ENCODE data around the gene COL25A1. TPM values are rescaled to one million over a fixed set of nuclear protein-coding genes. Genes with fewer than 3 reads are reported as not detected.

COL25A1 gene
- total and polyA plus RNA-seq, 2 experiments from 2014 or later, result 0.28 to 1.9 TPM

GRCh38 chr4:108965016-108965415 is 337.4 kb downstream of the COL25A1 start:
- H2AFZ ChIP-seq, result no peak overlapping the region
- WGBS (ENCODE audit: low lambda C conversion rate, missing lambda C conversion rate), result 50% methylated on average over 2 of the region's 2 CpGs
- DNase-seq (ENCODE audit: low spot score), result no peak

GRCh38 chr4:108963910-108964309 is 338.5 kb downstream of the COL25A1 start:
- TF ChIP-seq CTCF (IDR thresholded peaks at IDR 0.05; ENCODE audit: poor library complexity) (no peak), EZH2phosphoT487 (IDR thresholded peaks at IDR 0.05; ENCODE audit: low read depth, severe bottlenecking, unreplicated experiment) (no peak), EZH2 (IDR thresholded peaks at IDR 0.05; ENCODE audit: borderline replicate concordance) (no peak)
- no peaks in the 10 kb centered on the region for H3K36me3 ChIP-seq (replicated peaks; ENCODE audit: insufficient read depth, low read depth)
- H3K27me3 ChIP-seq, result no peaks in the 10 kb centered on the region
- H3K4me2 ChIP-seq, result no peak overlapping the region
- no peaks in the 10 kb centered on the region for H3K4me1 ChIP-seq (ENCODE audit: insufficient read depth)
- H2AFZ ChIP-seq, result no peak overlapping the region
- H3K27ac ChIP-seq, result no peak overlapping the region
- no peak for DNase-seq (ENCODE audit: low spot score)
- no peaks in the 10 kb centered on the region for H3K79me2 ChIP-seq
- H3K4me3 ChIP-seq, result no peak overlapping the region
- no peaks in the 10 kb centered on the region for H3K9me2 ChIP-seq (replicated peaks; ENCODE audit: insufficient read depth)
- WGBS (ENCODE audit: low lambda C conversion rate, missing lambda C conversion rate), result 93% methylated on average over 1 of the region's 1 CpG
- H4K20me1 ChIP-seq (ENCODE audit: insufficient read depth, poor library complexity, severe bottlenecking), result no peaks in the 10 kb centered on the region
- H3K9me3 ChIP-seq (ENCODE audit: low read depth), result no peaks in the 10 kb centered on the region

More at GRCh38 chr4:108965016-108965415, 337.4 kb downstream of the COL25A1 start:
- H3K27me3 ChIP-seq, result no peaks in the 10 kb centered on the region
- TF ChIP-seq CTCF (IDR thresholded peaks at IDR 0.05; ENCODE audit: poor library complexity), result no peak
- no peak for TF ChIP-seq EZH2phosphoT487 (IDR thresholded peaks at IDR 0.05; ENCODE audit: low read depth, severe bottlenecking, unreplicated experiment)
- no peak for TF ChIP-seq EZH2 (IDR thresholded peaks at IDR 0.05; ENCODE audit: borderline replicate concordance)
- no peaks in the 10 kb centered on the region for H3K9me3 ChIP-seq (ENCODE audit: low read depth)
- no peak overlapping the region for H3K4me3 ChIP-seq
- H4K20me1 ChIP-seq (ENCODE audit: insufficient read depth, poor library complexity, severe bottlenecking), result no peaks in the 10 kb centered on the region
- H3K36me3 ChIP-seq (replicated peaks; ENCODE audit: insufficient read depth, low read depth), result no peaks in the 10 kb centered on the region
- H3K4me1 ChIP-seq (ENCODE audit: insufficient read depth), result no peaks in the 10 kb centered on the region
- H3K4me2 ChIP-seq, result no peak overlapping the region
- H3K27ac ChIP-seq, result no peak overlapping the region
- H3K9me2 ChIP-seq (replicated peaks; ENCODE audit: insufficient read depth), result no peaks in the 10 kb centered on the region
- H3K79me2 ChIP-seq, result no peaks in the 10 kb centered on the region

- Histone ChIP-seq H3K9me2 (replicated peaks; ENCODE audit: insufficient read depth) (no peaks in the 10 kb centered on the region), H3K27ac (no peak overlapping the region), H3K36me3 (replicated peaks; ENCODE audit: insufficient read depth, low read depth) (no peaks in the 10 kb centered on the region), H3K27me3 (no peaks in the 10 kb centered on the region), H3K9me3 (ENCODE audit: low read depth) (no peaks in the 10 kb centered on the region), H3K4me1 (ENCODE audit: insufficient read depth) (no peaks in the 10 kb centered on the region), H4K20me1 (ENCODE audit: insufficient read depth, poor library complexity, severe bottlenecking) (no peaks in the 10 kb centered on the region), H3K79me2 (no peaks in the 10 kb centered on the region), H3K4me2 (no peak overlapping the region), H2AFZ (no peak overlapping the region), H3K4me3 (no peak overlapping the region)
- no peak for DNase-seq (ENCODE audit: low spot score)
- TF ChIP-seq EZH2 (IDR thresholded peaks at IDR 0.05; ENCODE audit: borderline replicate concordance), result no peak
- TF ChIP-seq CTCF (IDR thresholded peaks at IDR 0.05; ENCODE audit: poor library complexity), result no peak
- no peak for TF ChIP-seq EZH2phosphoT487 (IDR thresholded peaks at IDR 0.05; ENCODE audit: low read depth, severe bottlenecking, unreplicated experiment)
Observed at GRCh38 chr4:108959491-108959890, 343.0 kb downstream of the COL25A1 start.

GRCh38 chr4:108954880-108955279 is 347.6 kb downstream of the COL25A1 start:
- no peaks in the 10 kb centered on the region for H3K79me2 ChIP-seq
- no peaks in the 10 kb centered on the region for H3K4me1 ChIP-seq (ENCODE audit: insufficient read depth)
- no peaks in the 10 kb centered on the region for H3K36me3 ChIP-seq (replicated peaks; ENCODE audit: insufficient read depth, low read depth)
- no peak overlapping the region for H2AFZ ChIP-seq
- no peak for DNase-seq (ENCODE audit: low spot score)
- no peaks in the 10 kb centered on the region for H3K9me3 ChIP-seq (ENCODE audit: low read depth)
- no peak overlapping the region for H3K27ac ChIP-seq
- H3K4me2 ChIP-seq, result no peak overlapping the region
- H3K9me2 ChIP-seq (replicated peaks; ENCODE audit: insufficient read depth), result no peaks in the 10 kb centered on the region
- no peaks in the 10 kb centered on the region for H4K20me1 ChIP-seq (ENCODE audit: insufficient read depth, poor library complexity, severe bottlenecking)
- TF ChIP-seq EZH2 (IDR thresholded peaks at IDR 0.05; ENCODE audit: borderline replicate concordance), result no peak
- TF ChIP-seq CTCF (IDR thresholded peaks at IDR 0.05; ENCODE audit: poor library complexity), result no peak
- TF ChIP-seq EZH2phosphoT487 (IDR thresholded peaks at IDR 0.05; ENCODE audit: low read depth, severe bottlenecking, unreplicated experiment), result no peak
- no peak overlapping the region for H3K4me3 ChIP-seq
- 58% methylated on average over 3 of the region's 3 CpGs for WGBS (ENCODE audit: low lambda C conversion rate, missing lambda C conversion rate)
- H3K27me3 ChIP-seq, result no peaks in the 10 kb centered on the region

Data from hepatocyte (in vitro differentiated cells).